Suppressor macrophage treated with lipopolysaccharide for 4 hours (primary cell): ENCODE measurements around the gene HIVEP3.

Experiments
- DNase-seq: peaks from one replicate; pipeline ENCODE4 v3.0.0-alpha.2; 2020

The HIVEP3 gene

GRCh38 chr1:41749991-41750745 is 168.6 kb downstream of the HIVEP3 start:
- DNase-seq = peak; percentile 16

GRCh38 chr1:41745022-41745421 is 173.7 kb downstream of the HIVEP3 start:
- peak; percentile 25 for DNase-seq

DNA sequence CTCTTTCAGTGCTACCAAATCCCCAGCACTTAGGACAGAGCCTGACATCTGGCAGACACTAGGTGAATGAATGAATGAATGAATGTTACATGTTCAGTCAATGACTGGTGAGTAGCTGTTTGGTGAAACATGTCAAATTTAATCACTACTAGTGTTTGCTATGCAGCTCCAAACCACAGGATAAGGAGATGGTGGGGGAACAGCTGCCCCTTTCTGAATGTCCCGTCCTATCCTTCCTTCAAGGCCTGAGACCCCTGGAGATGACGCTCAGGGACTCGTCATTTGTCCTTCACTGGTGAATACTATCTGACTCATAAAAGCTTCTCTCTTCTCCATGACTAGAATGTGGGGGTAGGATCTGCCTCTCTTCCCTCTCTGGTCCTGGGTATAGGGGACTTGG is 175.4 kb downstream of the HIVEP3 start:
- DNase-seq = no peak

- peak; percentile 76 for DNase-seq
Observed at GRCh38 chr1:41742219-41742618, 176.5 kb downstream of the HIVEP3 start.

DNA sequence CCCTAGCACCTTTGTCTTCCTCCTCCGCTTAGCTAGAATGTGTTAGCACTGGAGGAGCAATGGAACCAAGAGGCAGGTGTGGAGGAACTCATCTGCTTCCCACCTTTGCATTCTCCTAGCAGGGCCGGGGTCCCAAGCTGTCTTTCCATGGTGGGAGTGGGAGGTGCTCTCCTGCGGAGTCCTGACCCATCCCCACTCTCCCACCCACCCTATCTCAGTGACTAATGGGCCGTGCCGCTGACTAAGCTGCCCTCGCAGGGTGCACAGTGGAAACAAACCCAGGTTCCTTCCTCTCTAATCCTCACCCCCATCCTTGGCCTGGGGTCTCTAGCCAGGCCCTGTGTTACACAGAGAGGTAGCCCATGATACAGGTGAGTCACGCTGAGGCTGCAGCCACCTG is 177.5 kb downstream of the HIVEP3 start:
- peak; percentile 46 for DNase-seq

- peak; percentile 52 for DNase-seq
Observed at GRCh38 chr1:41740630-41741239, 178.0 kb downstream of the HIVEP3 start.

- DNase-seq = no peak
Observed at GRCh38 chr1:41740058-41740457, 178.7 kb downstream of the HIVEP3 start.

GRCh38 chr1:41739061-41739955 is 179.4 kb downstream of the HIVEP3 start:
- peak; percentile 98 for DNase-seq

- peak; percentile 16 for DNase-seq
Observed at GRCh38 chr1:41738475-41738874, 180.2 kb downstream of the HIVEP3 start.

GRCh38 chr1:41738006-41738405 is 180.7 kb downstream of the HIVEP3 start:
- no peak for DNase-seq

DNA sequence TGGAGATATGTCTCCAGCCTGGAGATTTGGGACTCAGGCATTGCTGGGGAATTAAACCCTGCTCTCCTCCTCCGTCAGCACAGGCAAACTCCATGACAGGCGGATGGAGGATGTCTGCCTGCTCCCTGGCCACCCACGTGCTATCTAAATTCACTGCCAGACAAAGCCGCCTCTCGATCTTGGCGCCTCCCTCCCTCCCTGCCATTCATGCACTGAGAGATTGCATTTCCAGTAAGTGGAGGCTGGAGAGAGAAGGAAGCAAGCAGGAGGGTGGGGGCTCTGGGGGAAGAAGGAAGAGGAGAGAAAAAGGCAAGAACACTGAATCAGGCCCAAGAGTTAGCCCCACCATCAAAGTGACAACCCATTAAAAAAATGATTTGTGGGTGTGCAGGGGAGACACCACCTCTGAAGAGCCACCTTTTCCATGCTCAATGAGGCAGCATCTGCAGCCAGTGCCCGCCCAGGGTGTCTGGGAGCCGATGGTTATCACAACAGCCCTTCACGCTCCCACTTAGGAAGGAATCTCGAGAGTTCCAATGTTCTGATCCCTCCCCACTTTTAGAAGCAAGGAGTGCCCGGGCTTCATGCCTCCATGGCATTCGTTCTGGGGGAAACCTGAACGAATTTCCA is 183.0 kb downstream of the HIVEP3 start:
- DNase-seq = peak; percentile 37

- DNase-seq = no peak
Observed at GRCh38 chr1:41735139-41735538, 183.6 kb downstream of the HIVEP3 start.

DNA sequence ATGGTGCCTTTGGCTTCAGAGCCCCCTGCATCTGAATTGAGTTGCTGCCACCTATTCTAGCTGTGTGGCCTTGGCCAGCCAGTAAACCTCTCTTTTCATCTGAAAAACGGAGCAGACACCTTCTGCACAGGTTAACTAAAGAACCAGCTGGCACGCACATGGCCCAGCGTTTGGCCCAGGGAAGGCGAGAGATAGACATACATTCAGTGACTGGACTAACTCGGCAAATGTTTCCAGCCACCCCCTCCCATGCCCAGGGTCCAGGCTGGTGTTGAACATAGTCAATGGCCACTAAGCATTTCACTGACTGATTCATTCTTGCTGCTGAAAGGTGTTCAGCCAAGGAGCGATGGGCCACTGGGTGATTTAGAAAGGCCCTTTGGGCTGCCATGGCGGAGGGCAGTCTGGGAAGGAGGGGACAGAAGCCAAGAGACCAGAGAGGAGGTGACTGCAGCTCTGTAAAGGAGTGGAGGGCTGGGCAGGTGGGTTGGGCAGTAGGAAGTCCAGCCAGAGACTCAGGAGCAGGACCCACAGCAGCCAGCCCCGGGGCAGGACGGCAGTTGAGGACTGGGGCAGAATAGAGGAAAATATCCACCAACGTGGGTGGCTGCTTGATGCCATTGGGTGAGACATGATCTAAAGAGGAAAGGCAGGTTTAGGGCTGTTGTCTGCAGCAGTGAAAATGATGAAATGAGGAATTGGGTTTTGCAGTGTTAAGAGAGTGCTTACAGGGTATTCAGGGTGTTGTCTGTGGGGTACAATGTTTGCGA is 184.3 kb downstream of the HIVEP3 start:
- DNase-seq = peak; percentile 45

- no peak for DNase-seq
Observed at GRCh38 chr1:41733725-41734124, 185.0 kb downstream of the HIVEP3 start.

DNA sequence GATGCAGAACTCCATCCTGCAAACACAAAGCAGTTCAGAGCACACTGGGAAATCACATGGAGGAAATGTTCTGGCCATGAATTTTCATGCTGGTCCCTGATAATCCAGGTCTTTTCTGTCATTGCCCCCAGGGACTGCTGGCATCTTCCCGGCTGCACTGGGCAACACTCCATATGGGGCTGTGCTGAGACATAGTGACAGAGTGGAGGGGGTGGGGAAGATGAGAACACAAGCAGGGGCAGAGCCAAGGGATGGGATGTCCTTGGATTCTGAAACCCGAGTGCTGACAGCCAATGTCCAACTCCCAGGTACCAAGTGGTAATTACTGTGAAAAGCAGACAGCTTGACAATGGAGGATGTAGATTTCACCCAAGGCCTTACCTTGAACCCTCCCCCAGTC is 185.7 kb downstream of the HIVEP3 start:
- DNase-seq = no peak

GRCh38 chr1:41731516-41732030 is 187.1 kb downstream of the HIVEP3 start:
- DNase-seq = no peak

DNA sequence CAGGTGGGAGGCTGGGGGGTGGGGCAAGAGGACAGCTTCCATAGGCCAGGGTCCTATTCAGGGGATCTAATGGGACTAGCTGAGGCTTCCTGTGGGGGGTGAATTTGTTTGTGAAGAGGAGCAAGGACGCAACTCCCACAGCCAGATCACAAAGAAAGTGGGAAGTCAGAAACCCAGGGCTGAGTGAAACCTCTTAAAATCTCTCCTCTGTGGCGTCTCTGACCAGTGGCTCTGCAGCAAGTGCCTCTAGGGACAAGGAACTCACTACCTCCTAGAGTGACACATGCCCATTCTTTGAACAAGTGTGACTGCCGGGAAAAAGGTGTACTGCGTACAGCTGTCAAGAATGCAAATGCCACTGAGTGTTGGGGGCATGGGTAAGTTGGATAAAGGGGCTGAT is 187.9 kb downstream of the HIVEP3 start:
- no peak for DNase-seq

DNA sequence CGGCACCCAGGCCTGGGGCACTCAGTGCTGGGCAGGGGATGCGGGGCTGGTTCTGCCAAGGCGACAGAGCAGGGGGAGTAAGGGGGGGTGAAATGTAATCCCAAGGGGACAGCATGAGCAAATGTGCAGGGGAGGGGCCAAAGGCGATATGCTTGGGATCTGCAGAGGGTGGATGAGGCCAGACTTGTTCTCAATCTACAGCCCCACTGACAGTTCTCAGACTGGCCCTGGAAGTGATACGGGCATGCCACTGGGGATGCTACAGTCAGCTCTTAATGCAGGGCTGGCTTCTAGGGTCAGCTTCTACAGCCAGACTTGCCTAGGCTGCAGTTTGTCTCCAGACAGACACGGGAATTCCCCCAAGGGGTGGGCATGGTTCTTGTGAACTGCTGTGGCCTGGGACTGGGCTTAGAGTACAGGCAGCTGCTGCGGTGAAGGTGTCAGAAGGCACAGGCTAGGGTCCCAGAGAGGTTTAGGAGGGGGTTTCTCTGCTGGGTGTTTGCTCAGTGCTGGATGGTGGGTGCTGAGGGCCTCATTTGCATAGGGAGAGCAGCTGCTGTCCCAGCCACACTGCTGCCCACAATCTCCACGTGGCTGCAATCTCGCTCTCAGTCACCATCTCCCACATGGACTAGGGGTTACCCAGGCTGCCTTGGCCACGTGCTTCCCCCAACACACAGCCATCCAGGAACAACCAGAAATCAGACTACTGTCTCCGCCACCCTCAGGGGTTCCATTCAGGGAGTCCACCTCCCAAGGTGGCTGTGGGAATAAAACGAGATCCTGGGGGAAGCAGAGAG is 190.1 kb downstream of the HIVEP3 start:
- peak; percentile 90 for DNase-seq

DNA sequence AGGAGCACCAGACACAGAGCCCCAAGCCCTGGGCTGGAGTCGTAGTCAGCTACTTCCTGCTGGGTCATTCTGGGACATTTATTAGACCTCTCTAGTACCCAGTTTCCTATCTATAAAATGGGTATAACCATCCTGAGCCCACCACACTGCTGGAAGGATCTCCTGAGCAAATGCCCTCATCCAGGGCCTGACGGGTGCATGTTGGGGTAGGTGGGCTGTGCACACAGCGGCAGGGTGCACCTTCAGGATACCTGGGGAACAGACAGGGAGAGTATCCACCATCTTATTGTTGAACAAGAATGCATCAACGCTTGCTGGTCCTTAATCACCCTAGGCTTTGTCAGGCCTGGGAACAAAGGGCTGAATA is 191.0 kb downstream of the HIVEP3 start:
- no peak for DNase-seq

DNA sequence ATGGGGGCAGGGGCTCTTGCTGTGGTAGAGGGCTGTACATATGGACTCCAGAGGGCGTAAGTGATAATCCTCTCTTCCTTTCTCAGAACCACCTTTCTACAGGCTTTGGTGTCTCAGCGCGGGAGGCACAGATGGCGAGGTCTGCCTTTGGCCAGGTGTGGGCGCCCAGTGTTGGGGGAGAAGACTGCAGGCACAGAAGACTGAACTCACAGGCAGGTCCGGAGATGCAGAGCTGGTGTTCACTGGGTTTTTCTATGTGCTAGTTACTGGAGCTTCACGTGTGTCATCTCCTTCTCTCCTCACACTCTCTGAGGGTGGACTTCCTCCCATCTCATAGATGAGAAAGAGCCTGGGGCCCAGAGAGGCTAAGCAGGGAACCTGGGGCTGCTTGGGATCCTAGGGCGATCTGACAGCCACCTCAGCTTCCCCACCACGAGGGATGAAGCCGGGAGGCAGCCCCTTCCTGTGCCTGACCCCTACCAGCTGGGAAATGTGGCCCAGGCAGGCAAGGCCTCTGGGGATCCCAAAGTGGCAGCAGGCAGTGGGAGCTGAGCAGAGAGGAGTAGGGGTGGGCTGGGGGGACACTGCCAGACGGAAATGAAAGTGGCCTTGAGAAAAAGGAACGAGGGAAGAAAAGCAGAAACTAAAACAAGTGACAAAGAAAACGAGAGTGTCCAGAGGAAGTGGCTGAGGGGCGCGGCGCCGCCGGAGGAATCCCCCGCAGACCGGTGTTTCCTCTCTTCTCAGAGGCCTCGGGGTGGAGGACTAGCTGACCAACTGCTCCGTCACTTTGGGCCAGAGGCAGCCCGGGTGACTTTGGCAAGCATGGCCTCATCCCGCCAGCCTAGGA is 191.6 kb downstream of the HIVEP3 start:
- peak; percentile 97 for DNase-seq
